BLaER1 (cell line): ENCODE data around the gene ABCC9.

Source experiments
- H3K27ac ChIP-seq: shearing (Covaris generic); formaldehyde crosslinking; 2 replicates; pipeline ENCODE4 v1.8.1; 2022
- H3K27me3 ChIP-seq: shearing (Covaris generic); formaldehyde crosslinking; 2 replicates; pipeline ENCODE4 v1.8.1; 2022
- H3K36me3 ChIP-seq: shearing (Covaris generic); formaldehyde crosslinking; 2 replicates; pipeline ENCODE4 v1.8.1; 2022
- H3K4me1 ChIP-seq: shearing (Covaris generic); formaldehyde crosslinking; 2 replicates; pipeline ENCODE4 v1.8.1; 2022
- H3K4me2 ChIP-seq: shearing (Covaris generic); formaldehyde crosslinking; 2 replicates; pipeline ENCODE4 v1.8.1; 2022
- H3K4me3 ChIP-seq: shearing (Covaris generic); formaldehyde crosslinking; 2 replicates; pipeline ENCODE4 v1.8.1; 2022
- H3K9ac ChIP-seq: shearing (Covaris generic); formaldehyde crosslinking; 2 replicates; pipeline ENCODE4 v1.8.1; 2022
- H3K9me3 ChIP-seq: shearing (Covaris generic); formaldehyde crosslinking; 2 replicates; pipeline ENCODE4 v1.8.1; 2022
- H4K20me1 ChIP-seq: shearing (Covaris generic); formaldehyde crosslinking; 2 replicates; pipeline ENCODE4 v1.8.1; 2022
- Cebpa-rat ChIP-seq: shearing (Covaris generic); IDR thresholded peaks from 2 replicates; pipeline ENCODE4 v1.8.1; 2022

ABCC9 gene

GRCh38 chr12:21882635-21883034 lies 58.6 kb downstream of the ABCC9 start:
- no peaks in the 10 kb centered on the region for H3K9me3 ChIP-seq
- no peaks in the 10 kb centered on the region for H3K36me3 ChIP-seq
- no peak overlapping the region for H3K9ac ChIP-seq
- H3K27ac ChIP-seq: no peak overlapping the region
- no peaks in the 10 kb centered on the region for H3K4me1 ChIP-seq
- no peak for TF ChIP-seq Cebpa-rat
- no peak overlapping the region for H3K4me2 ChIP-seq
- H3K27me3 ChIP-seq: no peaks in the 10 kb centered on the region
- no peaks in the 10 kb centered on the region for H4K20me1 ChIP-seq
- H3K4me3 ChIP-seq: no peak overlapping the region

- no peak overlapping the region for H3K27ac ChIP-seq
- no peak overlapping the region for H3K4me2 ChIP-seq
- H3K4me3 ChIP-seq: no peak overlapping the region
- TF ChIP-seq Cebpa-rat: no peak
- H4K20me1 ChIP-seq: no peaks in the 10 kb centered on the region
- no peaks in the 10 kb centered on the region for H3K9me3 ChIP-seq
- H3K36me3 ChIP-seq: no peaks in the 10 kb centered on the region
- H3K27me3 ChIP-seq: no peaks in the 10 kb centered on the region
- no peak overlapping the region for H3K9ac ChIP-seq
- no peaks in the 10 kb centered on the region for H3K4me1 ChIP-seq
These were observed 59.3 kb downstream of the ABCC9 start for GRCh38 chr12:21881965-21882364.

GRCh38 chr12:21879312-21879711 lies 61.9 kb downstream of the ABCC9 start:
- Histone ChIP-seq H3K9ac (no peak overlapping the region), H3K4me1 (no peaks in the 10 kb centered on the region), H4K20me1 (no peaks in the 10 kb centered on the region), H3K36me3 (no peaks in the 10 kb centered on the region), H3K27ac (no peak overlapping the region), H3K27me3 (no peaks in the 10 kb centered on the region), H3K4me2 (no peak overlapping the region), H3K4me3 (no peak overlapping the region), H3K9me3 (no peaks in the 10 kb centered on the region)
- no peak for TF ChIP-seq Cebpa-rat

- Histone ChIP-seq H3K9me3 (no peaks in the 10 kb centered on the region; the same call in 1 of the 2 replicates), H4K20me1 (no peaks in the 10 kb centered on the region), H3K9ac (no peak overlapping the region), H3K27ac (no peak overlapping the region), H3K4me1 (no peaks in the 10 kb centered on the region), H3K4me2 (no peak overlapping the region), H3K4me3 (no peak overlapping the region), H3K27me3 (no peaks in the 10 kb centered on the region), H3K36me3 (no peaks in the 10 kb centered on the region)
- TF ChIP-seq Cebpa-rat: no peak
These were observed 63.8 kb downstream of the ABCC9 start for GRCh38 chr12:21877293-21877982.

GRCh38 chr12:21865846-21866245 lies 75.4 kb downstream of the ABCC9 start:
- no peak for TF ChIP-seq Cebpa-rat
- Histone ChIP-seq H3K9ac (no peak overlapping the region), H4K20me1 (no peaks in the 10 kb centered on the region), H3K4me1 (no peaks in the 10 kb centered on the region), H3K9me3 (no peaks in the 10 kb centered on the region), H3K4me2 (no peak overlapping the region), H3K36me3 (no peaks in the 10 kb centered on the region), H3K27me3 (no peaks in the 10 kb centered on the region), H3K4me3 (no peak overlapping the region), H3K27ac (no peak overlapping the region)

GRCh38 chr12:21860534-21860933 lies 80.7 kb downstream of the ABCC9 start:
- H4K20me1 ChIP-seq: no peaks in the 10 kb centered on the region
- H3K9me3 ChIP-seq: no peaks in the 10 kb centered on the region
- H3K4me1 ChIP-seq: no peaks in the 10 kb centered on the region
- no peak for TF ChIP-seq Cebpa-rat
- no peak overlapping the region for H3K4me2 ChIP-seq
- no peaks in the 10 kb centered on the region for H3K27me3 ChIP-seq
- H3K4me3 ChIP-seq: no peak overlapping the region
- no peaks in the 10 kb centered on the region for H3K36me3 ChIP-seq
- no peak overlapping the region for H3K27ac ChIP-seq
- no peak overlapping the region for H3K9ac ChIP-seq

GRCh38 chr12:21860128-21860527 lies 81.1 kb downstream of the ABCC9 start:
- Histone ChIP-seq H3K27me3 (no peaks in the 10 kb centered on the region), H3K4me1 (no peaks in the 10 kb centered on the region), H3K27ac (no peak overlapping the region), H3K36me3 (no peaks in the 10 kb centered on the region), H3K9me3 (no peaks in the 10 kb centered on the region), H3K9ac (no peak overlapping the region), H4K20me1 (no peaks in the 10 kb centered on the region), H3K4me2 (no peak overlapping the region), H3K4me3 (no peak overlapping the region)
- no peak for TF ChIP-seq Cebpa-rat

- Histone ChIP-seq H3K9ac (no peak overlapping the region), H4K20me1 (no peaks in the 10 kb centered on the region), H3K27me3 (no peaks in the 10 kb centered on the region), H3K36me3 (no peaks in the 10 kb centered on the region), H3K4me3 (no peak overlapping the region), H3K4me1 (no peaks in the 10 kb centered on the region), H3K27ac (no peak overlapping the region), H3K4me2 (no peak overlapping the region), H3K9me3 (no peaks in the 10 kb centered on the region)
- no peak for TF ChIP-seq Cebpa-rat
These were observed 89.0 kb downstream of the ABCC9 start for GRCh38 chr12:21852251-21852650.

GRCh38 chr12:21851151-21851550 lies 90.1 kb downstream of the ABCC9 start:
- H3K27me3 ChIP-seq: no peaks in the 10 kb centered on the region
- no peak overlapping the region for H3K27ac ChIP-seq
- no peaks in the 10 kb centered on the region for H3K36me3 ChIP-seq
- no peak overlapping the region for H3K9ac ChIP-seq
- H4K20me1 ChIP-seq: no peaks in the 10 kb centered on the region
- no peak overlapping the region for H3K4me2 ChIP-seq
- H3K4me3 ChIP-seq: no peak overlapping the region
- H3K4me1 ChIP-seq: no peaks in the 10 kb centered on the region
- no peaks in the 10 kb centered on the region for H3K9me3 ChIP-seq
- TF ChIP-seq Cebpa-rat: no peak

- no peak overlapping the region for H3K4me3 ChIP-seq
- H3K27ac ChIP-seq: no peak overlapping the region
- H3K27me3 ChIP-seq: no peaks in the 10 kb centered on the region
- no peak overlapping the region for H3K9ac ChIP-seq
- H3K9me3 ChIP-seq: no peaks in the 10 kb centered on the region
- no peak overlapping the region for H3K4me2 ChIP-seq
- no peaks in the 10 kb centered on the region for H3K4me1 ChIP-seq
- no peak for TF ChIP-seq Cebpa-rat
- H3K36me3 ChIP-seq: no peaks in the 10 kb centered on the region
- H4K20me1 ChIP-seq: no peaks in the 10 kb centered on the region
These were observed 90.8 kb downstream of the ABCC9 start for GRCh38 chr12:21850419-21850818.

GRCh38 chr12:21849878-21850277 lies 91.3 kb downstream of the ABCC9 start:
- Histone ChIP-seq H3K36me3 (no peaks in the 10 kb centered on the region), H3K4me1 (no peaks in the 10 kb centered on the region), H3K9ac (no peak overlapping the region), H3K4me2 (no peak overlapping the region), H3K4me3 (no peak overlapping the region), H4K20me1 (no peaks in the 10 kb centered on the region), H3K27me3 (no peaks in the 10 kb centered on the region), H3K27ac (no peak overlapping the region), H3K9me3 (no peaks in the 10 kb centered on the region)
- TF ChIP-seq Cebpa-rat: no peak
